Measurements from ENCODE around the gene SH3BP5. TPM values are rescaled to one million over a fixed set of nuclear protein-coding genes. Genes with fewer than 3 reads are reported as not detected.
A peak's percentile ranks its signal among the peaks of the same experiment; 100 is the strongest.

The SH3BP5 gene
- total and polyA plus RNA-seq, 4 experiments from 2014 or later = 48.2 to 118 (median 56.3) TPM

GRCh38 chr3:15265655-15266509, 66.5 kb downstream of the SH3BP5 start:
- intact Hi-C loops (cut with micrococcal nuclease) = no loop called here
- Histone ChIP-seq H3K36me3 (ENCODE audit: insufficient read depth, low read length) (peaks cover 37% of the 10 kb centered on the region), H3K4me3 (ENCODE audit: low read length in 2 of 2) (no peak overlapping the region), H3K27ac (ENCODE audit: low read depth, low read length) (no peak overlapping the region), H3K9me3 (ENCODE audit: control insufficient read depth in 1 of 2, low read length in 2 of 2) (no peaks in the 10 kb centered on the region), H3K27me3 (ENCODE audit: insufficient read depth, low read length) (no peaks in the 10 kb centered on the region), H3K4me1 (ENCODE audit: insufficient read depth, low read length) (peaks cover 65% of the 10 kb centered on the region)
- DNase-seq = peak in 1 of 5 donors; percentile 24
- CTCF ChIA-PET (ENCODE audit: partially characterized antibody) = interaction anchor here (1.6 to 10.0 kb wide), 17 partner anchors 9 to 140 kb away, joined by 3 to 224 read pairs (median 35); partner anchors contain the start of genes CAPN7 and SH3BP5
- peak overlapping the region in 5 of 8 donors; percentile 20 to 51 (median 31) for H3K4me3 Mint-ChIP-seq
- peak overlapping the region; percentile 61 to 95 (median 82) for H3K27ac Mint-ChIP-seq
- POLR2A ChIA-PET (ENCODE audit: partially characterized antibody) = interaction anchor here (0.7 to 8.1 kb wide), 9 partner anchors 48 to 122 kb away, joined by 3 to 108 read pairs (median 4); partner anchors contain the start of genes CAPN7 and SH3BP5
- H3K27me3 Mint-ChIP-seq = no peaks in the 10 kb centered on the region
- H3K9me3 Mint-ChIP-seq = no peaks in the 10 kb centered on the region
- H3K4me1 Mint-ChIP-seq = peaks cover 35 to 88% (median 67%) of the 10 kb centered on the region in 4 donors
- H3K36me3 Mint-ChIP-seq = peaks cover 27 to 60% of the 10 kb centered on the region in 2 donors

GRCh38 chr3:15264486-15264885, 67.9 kb downstream of the SH3BP5 start:
- Mint-ChIP-seq H3K36me3 (peaks cover 40 to 70% of the 10 kb centered on the region in 2 donors), H3K4me3 (no peak overlapping the region), H3K4me1 (peaks cover 26 to 81% (median 56%) of the 10 kb centered on the region in 4 donors), H3K27me3 (no peaks in the 10 kb centered on the region), H3K27ac (peak overlapping the region in 6 of 7 donors; percentile 57 to 95 (median 74)), H3K9me3 (no peaks in the 10 kb centered on the region)
- Histone ChIP-seq H3K36me3 (ENCODE audit: insufficient read depth, low read length) (peaks cover 51% of the 10 kb centered on the region), H3K27me3 (ENCODE audit: insufficient read depth, low read length) (no peaks in the 10 kb centered on the region), H3K4me3 (ENCODE audit: low read length in 2 of 2) (no peak overlapping the region), H3K27ac (ENCODE audit: low read depth, low read length) (no peak overlapping the region), H3K9me3 (ENCODE audit: control insufficient read depth in 1 of 2, low read length in 2 of 2) (no peaks in the 10 kb centered on the region), H3K4me1 (ENCODE audit: insufficient read depth, low read length) (peaks cover 52% of the 10 kb centered on the region)
- POLR2A ChIA-PET (ENCODE audit: partially characterized antibody) = interaction anchor here (1.6 to 8.1 kb wide), 3 partner anchors 59 to 83 kb away, joined by 3 to 108 read pairs (median 6); partner anchors contain the start of genes CAPN7 and SH3BP5
- intact Hi-C loops (cut with micrococcal nuclease) = no loop called here
- DNase-seq = no peak
- CTCF ChIA-PET (ENCODE audit: partially characterized antibody) = interaction anchor here (1.6 to 10.0 kb wide), 3 partner anchors 43 to 114 kb away, joined by 3 to 224 read pairs (median 203); partner anchors contain the start of gene SH3BP5

- CTCF ChIA-PET (ENCODE audit: partially characterized antibody) = interaction anchor here (1.6 to 10.0 kb wide), 3 partner anchors 44 to 115 kb away, joined by 3 to 224 read pairs (median 203); partner anchors contain the start of gene SH3BP5
- H3K27me3 Mint-ChIP-seq = no peaks in the 10 kb centered on the region
- POLR2A ChIA-PET (ENCODE audit: partially characterized antibody) = interaction anchor here (2.3 kb wide), 1 partner anchor 58 kb away, joined by 6 read pairs; the partner anchor contains the start of gene CAPN7
- no peak overlapping the region for H3K4me3 ChIP-seq (ENCODE audit: low read length in 2 of 2)
- no peaks in the 10 kb centered on the region for H3K9me3 Mint-ChIP-seq
- intact Hi-C loops (cut with micrococcal nuclease) = no loop called here
- no peak overlapping the region for H3K27ac ChIP-seq (ENCODE audit: low read depth, low read length)
- H3K27ac Mint-ChIP-seq = peak overlapping the region; percentile 2 to 81 (median 51)
- peak overlapping the region in 2 of 8 donors; percentile 17 to 34 for H3K4me3 Mint-ChIP-seq
- H3K9me3 ChIP-seq (ENCODE audit: control insufficient read depth in 1 of 2, low read length in 2 of 2) = no peaks in the 10 kb centered on the region
- H3K36me3 Mint-ChIP-seq = peaks cover 40 to 70% of the 10 kb centered on the region in 2 donors
- no peaks in the 10 kb centered on the region for H3K27me3 ChIP-seq (ENCODE audit: insufficient read depth, low read length)
- peaks cover 51% of the 10 kb centered on the region for H3K36me3 ChIP-seq (ENCODE audit: insufficient read depth, low read length)
- H3K4me1 ChIP-seq (ENCODE audit: insufficient read depth, low read length) = peaks cover 46% of the 10 kb centered on the region
- DNase-seq = no peak
- peaks cover 20 to 81% (median 51%) of the 10 kb centered on the region in 4 donors for H3K4me1 Mint-ChIP-seq
Measured at GRCh38 chr3:15263926-15264325, 68.5 kb downstream of the SH3BP5 start.

GRCh38 chr3:15263120-15263519, 69.3 kb downstream of the SH3BP5 start:
- Histone ChIP-seq H3K27ac (ENCODE audit: low read depth, low read length) (no peak overlapping the region), H3K36me3 (ENCODE audit: insufficient read depth, low read length) (peaks cover 51% of the 10 kb centered on the region), H3K4me1 (ENCODE audit: insufficient read depth, low read length) (peaks cover 38% of the 10 kb centered on the region), H3K4me3 (ENCODE audit: low read length in 2 of 2) (no peak overlapping the region), H3K27me3 (ENCODE audit: insufficient read depth, low read length) (no peaks in the 10 kb centered on the region), H3K9me3 (ENCODE audit: control insufficient read depth in 1 of 2, low read length in 2 of 2) (no peaks in the 10 kb centered on the region)
- peaks cover 41 to 76% of the 10 kb centered on the region in 2 donors for H3K36me3 Mint-ChIP-seq
- intact Hi-C loops (cut with micrococcal nuclease) = no loop called here
- ChIA-PET CTCF (ENCODE audit: partially characterized antibody) (interaction anchor here (1.4 to 10.0 kb wide), 3 partner anchors 72 to 142 kb away, joined by 4 to 224 read pairs (median 203); partner anchors contain the start of gene SH3BP5), POLR2A (ENCODE audit: partially characterized antibody) (no interaction called here)
- H3K27me3 Mint-ChIP-seq = no peaks in the 10 kb centered on the region
- no peak overlapping the region for H3K4me3 Mint-ChIP-seq
- H3K27ac Mint-ChIP-seq = peak overlapping the region in 6 of 7 donors; percentile 29 to 81 (median 64)
- H3K9me3 Mint-ChIP-seq = no peaks in the 10 kb centered on the region
- peaks cover 17 to 76% (median 43%) of the 10 kb centered on the region in 4 donors for H3K4me1 Mint-ChIP-seq
- peak in 1 of 5 donors; percentile 21 for DNase-seq

- Mint-ChIP-seq H3K4me1 (peaks cover 18 to 65% (median 36%) of the 10 kb centered on the region in 4 donors), H3K27ac (peak overlapping the region in 4 of 7 donors; percentile 47 to 72 (median 59)), H3K4me3 (no peak overlapping the region), H3K36me3 (peaks cover 47 to 77% of the 10 kb centered on the region in 2 donors), H3K9me3 (no peaks in the 10 kb centered on the region), H3K27me3 (no peaks in the 10 kb centered on the region)
- intact Hi-C loops (cut with micrococcal nuclease) = no loop called here
- Histone ChIP-seq H3K4me3 (ENCODE audit: low read length in 2 of 2) (no peak overlapping the region), H3K27me3 (ENCODE audit: insufficient read depth, low read length) (no peaks in the 10 kb centered on the region), H3K27ac (ENCODE audit: low read depth, low read length) (no peak overlapping the region), H3K36me3 (ENCODE audit: insufficient read depth, low read length) (peaks cover 56% of the 10 kb centered on the region), H3K9me3 (ENCODE audit: control insufficient read depth in 1 of 2, low read length in 2 of 2) (no peaks in the 10 kb centered on the region), H3K4me1 (ENCODE audit: insufficient read depth, low read length) (peaks cover 27% of the 10 kb centered on the region)
- DNase-seq = no peak
- CTCF ChIA-PET (ENCODE audit: partially characterized antibody) = interaction anchor here (1.4 kb wide), 1 partner anchor 143 kb away, joined by 4 read pairs; no protein-coding TSS in a partner anchor
- POLR2A ChIA-PET (ENCODE audit: partially characterized antibody) = interaction anchor here (0.6 kb wide), 1 partner anchor 562 kb away, joined by 4 read pairs; no protein-coding TSS in a partner anchor
Measured at GRCh38 chr3:15262021-15262420, 70.4 kb downstream of the SH3BP5 start.

- CTCF ChIA-PET (ENCODE audit: partially characterized antibody) = no interaction called here
- peaks cover 21% of the 10 kb centered on the region for H3K4me1 ChIP-seq (ENCODE audit: insufficient read depth, low read length)
- Mint-ChIP-seq H3K4me3 (no peak overlapping the region), H3K4me1 (peaks cover 17 to 57% (median 31%) of the 10 kb centered on the region in 4 donors), H3K27ac (peak overlapping the region in 6 of 7 donors; percentile 47 to 87 (median 62)), H3K36me3 (peaks cover 49 to 79% of the 10 kb centered on the region in 2 donors), H3K9me3 (no peaks in the 10 kb centered on the region), H3K27me3 (no peaks in the 10 kb centered on the region)
- DNase-seq = no peak
- H3K27me3 ChIP-seq (ENCODE audit: insufficient read depth, low read length) = no peaks in the 10 kb centered on the region
- H3K27ac ChIP-seq (ENCODE audit: low read depth, low read length) = peak overlapping the region; percentile 6
- no peak overlapping the region for H3K4me3 ChIP-seq (ENCODE audit: low read length in 2 of 2)
- intact Hi-C loops (cut with micrococcal nuclease) = no loop called here
- POLR2A ChIA-PET (ENCODE audit: partially characterized antibody) = interaction anchor here (0.6 kb wide), 1 partner anchor 563 kb away, joined by 4 read pairs; no protein-coding TSS in a partner anchor
- no peaks in the 10 kb centered on the region for H3K9me3 ChIP-seq (ENCODE audit: control insufficient read depth in 1 of 2, low read length in 2 of 2)
- H3K36me3 ChIP-seq (ENCODE audit: insufficient read depth, low read length) = peaks cover 58% of the 10 kb centered on the region
Measured at GRCh38 chr3:15261274-15261673, 71.1 kb downstream of the SH3BP5 start.

All from CD4-positive, alpha-beta memory T cell (primary cell).